C4-2B (cell line): ENCODE results near the gene AMZ1.

ENCODE experiments used
- H3K27ac ChIP-seq: fragments of 450-650 bp; 2 replicates; pipeline ENCODE4 v1.5.1; 2017
- ZFX ChIP-seq: fragments of 450-650 bp; IDR thresholded peaks from 2 replicates; pipeline ENCODE4 v1.6.1; 2017
- TF ChIP-seq, protein P1 (sequence below): fragments of 450-650 bp; conservative IDR thresholded peaks from 2 replicates; pipeline ENCODE4 v1.5.1; 2017; ENCODE audit warnings: mild to moderate bottlenecking

The AMZ1 gene, protein sequence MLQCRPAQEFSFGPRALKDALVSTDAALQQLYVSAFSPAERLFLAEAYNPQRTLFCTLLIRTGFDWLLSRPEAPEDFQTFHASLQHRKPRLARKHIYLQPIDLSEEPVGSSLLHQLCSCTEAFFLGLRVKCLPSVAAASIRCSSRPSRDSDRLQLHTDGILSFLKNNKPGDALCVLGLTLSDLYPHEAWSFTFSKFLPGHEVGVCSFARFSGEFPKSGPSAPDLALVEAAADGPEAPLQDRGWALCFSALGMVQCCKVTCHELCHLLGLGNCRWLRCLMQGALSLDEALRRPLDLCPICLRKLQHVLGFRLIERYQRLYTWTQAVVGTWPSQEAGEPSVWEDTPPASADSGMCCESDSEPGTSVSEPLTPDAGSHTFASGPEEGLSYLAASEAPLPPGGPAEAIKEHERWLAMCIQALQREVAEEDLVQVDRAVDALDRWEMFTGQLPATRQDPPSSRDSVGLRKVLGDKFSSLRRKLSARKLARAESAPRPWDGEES

DNA sequence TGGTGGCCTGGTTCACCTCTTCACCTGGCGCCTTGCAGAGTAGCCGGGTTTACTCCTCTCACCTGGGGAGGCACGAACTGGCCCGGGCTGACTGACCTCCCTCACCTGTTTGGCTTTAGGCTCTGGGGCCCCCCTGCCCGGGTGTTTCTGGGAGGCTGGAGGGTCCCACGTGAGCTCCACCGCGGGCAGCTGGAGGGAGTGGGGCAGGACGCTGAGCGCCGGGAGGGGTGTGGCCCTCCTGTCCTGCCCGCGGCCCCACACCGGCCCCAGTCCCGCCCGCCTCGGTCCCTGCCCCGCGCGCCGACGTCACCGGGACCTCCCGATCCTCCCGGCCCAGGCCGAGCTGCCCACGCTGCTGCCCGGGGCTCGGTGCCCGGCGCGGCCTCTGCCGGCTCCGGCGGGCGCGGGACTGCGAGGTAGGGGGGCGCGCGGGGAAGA, at the start of gene AMZ1:
Gene AMZ1, plus strand, starts transcription at position 322 of the 438 bp plus-strand sequence. CDS start 12,250 bp downstream, outside the sequence.
- no peak for TF ChIP-seq ZFX
- TF ChIP-seq, protein P1, sequence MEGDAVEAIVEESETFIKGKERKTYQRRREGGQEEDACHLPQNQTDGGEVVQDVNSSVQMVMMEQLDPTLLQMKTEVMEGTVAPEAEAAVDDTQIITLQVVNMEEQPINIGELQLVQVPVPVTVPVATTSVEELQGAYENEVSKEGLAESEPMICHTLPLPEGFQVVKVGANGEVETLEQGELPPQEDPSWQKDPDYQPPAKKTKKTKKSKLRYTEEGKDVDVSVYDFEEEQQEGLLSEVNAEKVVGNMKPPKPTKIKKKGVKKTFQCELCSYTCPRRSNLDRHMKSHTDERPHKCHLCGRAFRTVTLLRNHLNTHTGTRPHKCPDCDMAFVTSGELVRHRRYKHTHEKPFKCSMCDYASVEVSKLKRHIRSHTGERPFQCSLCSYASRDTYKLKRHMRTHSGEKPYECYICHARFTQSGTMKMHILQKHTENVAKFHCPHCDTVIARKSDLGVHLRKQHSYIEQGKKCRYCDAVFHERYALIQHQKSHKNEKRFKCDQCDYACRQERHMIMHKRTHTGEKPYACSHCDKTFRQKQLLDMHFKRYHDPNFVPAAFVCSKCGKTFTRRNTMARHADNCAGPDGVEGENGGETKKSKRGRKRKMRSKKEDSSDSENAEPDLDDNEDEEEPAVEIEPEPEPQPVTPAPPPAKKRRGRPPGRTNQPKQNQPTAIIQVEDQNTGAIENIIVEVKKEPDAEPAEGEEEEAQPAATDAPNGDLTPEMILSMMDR = no peak
- no peak within 1 kb of the TSS for H3K27ac ChIP-seq

DNA sequence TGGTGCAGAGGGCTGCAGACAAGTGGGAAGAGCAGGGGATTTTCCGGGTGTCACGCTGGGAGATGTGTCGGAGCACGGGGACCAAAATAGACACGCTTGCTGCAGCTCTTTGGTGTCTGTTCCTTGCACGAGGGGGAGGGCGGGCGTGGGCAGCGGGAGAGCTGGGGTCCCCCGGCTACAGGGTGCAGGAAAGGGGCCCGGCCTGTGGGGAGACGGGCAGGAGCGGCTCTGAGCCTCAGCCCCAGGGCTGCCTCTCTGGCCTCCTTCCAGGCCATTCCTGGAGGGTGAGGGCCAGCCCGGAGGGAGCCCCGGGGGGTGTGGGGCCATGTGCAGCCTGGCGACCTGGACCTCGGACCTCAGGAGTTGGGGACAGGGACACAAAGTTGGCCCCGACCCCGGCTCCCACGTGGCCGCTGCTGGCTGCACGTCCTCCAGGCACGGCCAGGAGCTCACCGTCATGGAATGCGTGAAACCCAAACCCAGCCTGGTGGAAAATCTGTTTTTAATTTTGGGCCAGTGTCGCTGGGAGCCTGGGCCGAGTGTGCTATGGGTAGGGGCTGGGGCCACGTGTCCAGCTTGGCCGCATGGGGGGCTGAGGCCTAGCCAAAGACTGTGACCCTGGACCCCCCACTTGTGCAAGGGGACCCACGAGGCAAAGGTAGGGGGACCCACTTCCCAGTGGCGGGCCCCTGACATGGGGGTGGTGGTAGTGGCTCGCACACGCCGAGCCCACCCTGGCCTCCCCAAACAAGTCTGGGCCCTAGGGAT, 49.6 kb upstream of the AMZ1 start:
- TF ChIP-seq ZFX = no peak
- TF ChIP-seq, protein P1 = no peak
- no peak overlapping the region for H3K27ac ChIP-seq

DNA sequence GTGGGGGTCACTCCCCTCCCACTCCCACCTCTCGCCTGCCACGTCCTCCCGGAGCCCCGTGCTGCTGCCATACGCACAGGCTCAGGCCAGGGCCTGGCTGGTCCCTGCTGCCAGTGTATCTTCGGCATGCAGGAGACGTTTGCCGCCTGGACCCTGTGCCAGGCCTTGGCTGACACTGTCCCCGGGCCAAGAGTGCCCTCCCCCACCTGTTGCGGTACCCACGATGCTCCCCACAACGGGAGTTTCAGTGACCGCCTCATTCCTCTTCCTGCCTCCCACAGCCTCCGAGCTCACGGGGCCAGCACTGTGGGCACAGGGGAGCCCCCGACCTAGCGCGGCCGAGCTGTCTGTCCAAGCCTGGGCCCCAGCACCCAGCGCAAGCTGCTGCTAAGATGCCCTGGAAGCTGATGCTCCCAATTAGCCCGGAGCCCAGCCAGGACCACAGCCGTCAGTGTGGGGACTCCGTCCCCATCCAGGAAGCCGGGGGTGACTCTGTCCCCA, 48.8 kb upstream of the AMZ1 start:
- TF ChIP-seq, protein P1 = no peak
- TF ChIP-seq ZFX = no peak
- no peak overlapping the region for H3K27ac ChIP-seq

DNA sequence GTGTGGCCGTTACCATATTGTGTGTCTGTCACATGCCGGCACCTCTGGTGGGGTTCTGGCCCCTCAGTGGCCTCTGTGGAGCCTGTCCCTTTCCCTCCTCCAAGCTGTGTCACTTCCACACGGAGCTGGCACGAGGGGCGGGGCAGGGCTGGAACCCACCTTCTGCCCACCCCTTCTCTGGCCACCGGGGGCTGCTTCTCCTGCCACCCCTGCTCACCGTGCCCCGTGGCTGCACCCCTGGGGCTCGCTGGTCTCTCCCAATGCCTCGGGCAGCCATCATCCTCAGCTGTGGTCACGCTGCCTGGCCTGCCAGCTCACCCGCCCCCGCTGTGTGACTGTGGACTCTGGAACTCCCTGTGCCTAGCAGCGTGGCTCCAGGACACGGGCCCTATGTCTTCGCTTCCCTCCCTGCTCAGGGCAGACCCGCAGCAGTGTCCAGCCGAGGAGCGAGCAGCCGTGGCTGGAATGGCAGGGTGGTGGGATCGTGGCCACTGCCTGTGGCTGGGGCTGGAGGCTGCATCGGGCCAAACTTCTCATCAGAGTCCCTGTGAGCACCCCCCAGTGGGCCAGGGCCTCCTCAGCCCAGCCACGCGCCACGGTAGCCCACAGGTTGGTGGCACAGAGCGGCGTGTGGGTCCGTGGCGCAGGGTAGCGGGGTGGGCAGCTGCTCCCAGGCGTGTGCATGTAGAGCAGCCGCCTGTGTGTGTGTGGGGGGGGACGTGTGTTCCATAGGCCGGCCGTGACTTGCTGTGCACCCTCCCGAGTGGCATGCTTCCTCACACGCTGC, 48.1 kb upstream of the AMZ1 start:
- TF ChIP-seq, protein P1 = no peak
- no peak for TF ChIP-seq ZFX
- no peak overlapping the region for H3K27ac ChIP-seq

DNA sequence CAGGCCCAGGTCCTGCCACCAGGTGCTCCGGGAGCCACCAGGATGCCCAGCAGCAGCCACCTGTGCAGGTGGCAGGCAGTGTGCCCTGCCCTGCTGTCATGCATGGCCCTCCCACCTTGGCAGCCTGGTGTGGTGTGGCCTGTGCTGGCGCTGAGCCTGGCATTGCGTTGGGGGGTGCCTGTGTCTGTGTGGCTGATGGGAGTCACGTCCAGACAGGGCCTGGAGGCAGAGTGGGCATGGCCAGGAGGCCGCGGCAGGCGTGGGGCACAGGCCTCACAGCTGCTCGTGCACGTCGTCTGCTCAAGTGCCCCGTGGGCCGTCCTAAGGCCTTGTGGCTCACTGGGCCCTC, 47.5 kb upstream of the AMZ1 start:
- H3K27ac ChIP-seq = no peak overlapping the region
- no peak for TF ChIP-seq ZFX
- TF ChIP-seq, protein P1 = no peak

DNA sequence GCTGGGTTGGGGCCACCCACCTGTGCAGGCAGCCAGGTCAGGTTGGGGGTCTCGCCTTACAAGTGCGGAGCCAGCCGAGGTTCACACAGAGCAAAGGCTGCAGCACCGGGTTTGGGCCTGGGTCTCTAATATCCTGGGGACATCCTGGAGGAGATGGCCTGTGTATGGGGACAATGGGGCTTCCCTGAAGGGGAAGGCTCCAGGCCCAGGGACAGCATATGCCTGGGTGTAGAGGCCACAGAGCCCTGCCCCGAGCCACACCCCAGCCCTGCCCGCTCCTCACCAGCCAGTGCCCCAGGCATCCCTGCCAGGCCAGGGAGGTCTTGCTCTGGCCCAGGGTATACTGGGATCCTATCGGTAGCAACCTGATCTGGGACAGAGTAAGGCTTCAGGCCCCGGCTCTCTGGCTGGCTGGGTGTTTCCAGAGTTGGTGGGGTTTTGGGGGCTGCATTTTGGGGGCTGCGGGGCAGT, 47.1 kb upstream of the AMZ1 start:
- H3K27ac ChIP-seq = no peak overlapping the region
- no peak for TF ChIP-seq ZFX
- TF ChIP-seq, protein P1 = no peak
